ENCODE measurements around the gene ROR2. TPM values are rescaled to one million over a fixed set of nuclear protein-coding genes. Genes with fewer than 3 reads are reported as not detected.

The ROR2 gene
- polyA plus RNA-seq, 4 donors, result 0.54 to 5.6 (median 3.2) TPM; not detected in 1

DNA sequence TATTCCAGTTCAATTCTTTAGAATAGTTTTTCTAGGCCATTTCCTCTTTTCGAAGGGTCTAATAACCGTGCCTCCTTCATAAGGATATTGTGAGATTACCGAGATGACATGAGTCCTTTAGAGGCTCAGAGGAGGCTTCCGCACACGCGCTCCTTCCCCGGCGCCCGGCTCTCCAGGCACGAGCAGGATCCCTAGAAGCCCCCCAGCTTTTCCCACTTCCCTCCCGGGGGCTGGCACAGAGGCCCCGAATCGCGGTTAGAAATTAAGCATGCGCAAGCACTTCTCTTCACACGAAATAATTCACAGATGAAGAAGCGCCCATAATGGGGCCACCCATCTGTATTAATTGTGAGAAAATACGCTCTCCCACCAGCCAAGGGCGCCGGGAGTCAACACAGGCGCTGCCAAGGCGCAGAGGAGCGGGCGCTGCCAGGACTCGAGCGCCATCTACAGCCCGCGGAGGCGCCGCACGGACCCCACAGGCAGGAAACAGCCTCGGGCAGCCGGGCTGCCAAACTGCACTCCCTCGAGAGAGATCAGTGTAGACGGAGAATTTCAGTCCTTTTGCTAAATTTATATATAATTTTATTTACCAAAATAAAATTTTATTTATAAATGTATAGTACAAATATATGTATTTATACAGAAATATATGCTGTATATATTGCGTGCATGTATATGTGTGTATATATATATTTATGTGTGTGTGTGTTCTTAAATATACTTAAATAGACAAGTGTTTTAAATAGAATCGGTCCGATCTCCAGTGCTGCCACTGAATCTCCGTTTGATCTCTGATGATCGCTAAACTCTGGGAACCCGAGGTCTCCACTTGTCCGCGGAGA, 268.3 kb downstream of the ROR2 start:
- no peaks in the 10 kb centered on the region for H3K9me3 ChIP-seq (ENCODE audit: control insufficient read depth in 2 of 2, insufficient read depth in 1 of 2, low read depth in 1 of 2, low read length in 1 of 2)
- FAIRE-seq, result no peak
- no peaks in the 10 kb centered on the region for H3K4me1 ChIP-seq (ENCODE audit: control insufficient read depth in 3 of 3, insufficient read depth in 2 of 3, low read depth in 1 of 3, low read length in 2 of 3)
- DNase-seq, result peak; percentile 38 to 82
- no peaks in the 10 kb centered on the region for H3K36me3 ChIP-seq (ENCODE audit: control insufficient read depth in 3 of 3, insufficient read depth in 2 of 3, low read depth in 1 of 3, low read length in 3 of 3)
- H3K27ac ChIP-seq (ENCODE audit: low read depth in 1 of 3, low read length in 2 of 3), result no peak overlapping the region
- WGBS, 3 donors, result 32 to 42% (median 40%) methylated on average over 43 of the region's 43 CpGs
- H3K27me3 ChIP-seq (ENCODE audit: control insufficient read depth in 3 of 3, insufficient read depth in 3 of 3, low read length in 3 of 3), result peaks cover 0 to 2% (median 0%) of the 10 kb centered on the region in 3 donors
- no peak overlapping the region for H3K4me3 ChIP-seq (ENCODE audit: low read depth in 1 of 3, low read length in 3 of 3)

DNA sequence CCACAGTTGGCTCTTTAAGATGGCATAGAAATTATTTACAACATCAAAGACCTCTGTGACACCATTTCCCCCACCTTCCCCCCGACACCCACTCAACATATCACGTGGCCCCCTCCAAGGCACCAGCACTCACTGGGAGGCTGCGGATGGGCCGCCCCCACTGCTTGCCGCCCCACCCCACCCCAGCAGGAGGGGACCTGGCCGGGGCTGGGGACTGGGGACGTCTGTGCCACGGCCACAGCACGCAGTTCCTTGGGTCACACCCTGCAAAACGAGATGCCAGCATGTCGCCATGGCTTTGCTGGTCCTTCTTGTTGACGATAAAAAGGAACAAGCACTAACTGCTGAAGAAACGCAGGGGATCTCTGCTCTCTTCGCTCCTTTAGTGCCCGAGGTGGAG, 269.0 kb downstream of the ROR2 start:
- H3K4me1 ChIP-seq (ENCODE audit: control insufficient read depth in 3 of 3, insufficient read depth in 2 of 3, low read depth in 1 of 3, low read length in 2 of 3), result no peaks in the 10 kb centered on the region
- H3K4me3 ChIP-seq (ENCODE audit: low read depth in 1 of 3, low read length in 3 of 3), result no peak overlapping the region
- no peak overlapping the region for H3K27ac ChIP-seq (ENCODE audit: low read depth in 1 of 3, low read length in 2 of 3)
- H3K9me3 ChIP-seq (ENCODE audit: control insufficient read depth in 2 of 2, insufficient read depth in 1 of 2, low read depth in 1 of 2, low read length in 1 of 2), result no peaks in the 10 kb centered on the region
- DNase-seq (no peak), FAIRE-seq (no peak)
- 85 to 87% (median 86%) methylated on average over 15 of the region's 15 CpGs for WGBS, 3 donors
- H3K27me3 ChIP-seq (ENCODE audit: control insufficient read depth in 3 of 3, insufficient read depth in 3 of 3, low read length in 3 of 3), result peaks cover 0 to 2% (median 0%) of the 10 kb centered on the region in 3 donors
- H3K36me3 ChIP-seq (ENCODE audit: control insufficient read depth in 3 of 3, insufficient read depth in 2 of 3, low read depth in 1 of 3, low read length in 3 of 3), result no peaks in the 10 kb centered on the region

DNA sequence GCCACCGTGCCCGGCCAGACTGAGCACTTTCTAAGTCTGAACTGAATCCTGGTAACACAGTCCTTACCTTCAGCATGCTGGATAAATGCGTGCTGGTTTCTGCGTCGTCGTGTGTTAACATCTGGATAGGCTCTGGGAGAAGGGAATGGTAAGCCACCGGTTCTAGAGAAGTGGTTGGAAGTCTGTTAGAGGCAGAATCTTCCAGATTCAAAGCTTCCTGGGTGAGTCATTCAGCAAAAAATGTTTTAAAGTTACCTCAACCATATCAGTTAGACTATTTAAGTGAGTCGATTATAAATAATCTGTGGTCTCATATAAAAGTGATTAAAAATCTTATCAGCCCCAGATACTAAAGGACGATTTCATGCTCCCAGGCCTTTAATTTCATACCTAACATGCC, 269.9 kb downstream of the ROR2 start:
- Histone ChIP-seq H3K4me1 (ENCODE audit: control insufficient read depth in 3 of 3, insufficient read depth in 2 of 3, low read depth in 1 of 3, low read length in 2 of 3) (no peaks in the 10 kb centered on the region), H3K27ac (ENCODE audit: low read depth in 1 of 3, low read length in 2 of 3) (no peak overlapping the region), H3K27me3 (ENCODE audit: control insufficient read depth in 3 of 3, insufficient read depth in 3 of 3, low read length in 3 of 3) (peaks cover 0 to 2% (median 0%) of the 10 kb centered on the region in 3 donors), H3K4me3 (ENCODE audit: low read depth in 1 of 3, low read length in 3 of 3) (no peak overlapping the region), H3K36me3 (ENCODE audit: control insufficient read depth in 3 of 3, insufficient read depth in 2 of 3, low read depth in 1 of 3, low read length in 3 of 3) (no peaks in the 10 kb centered on the region), H3K9me3 (ENCODE audit: control insufficient read depth in 2 of 2, insufficient read depth in 1 of 2, low read depth in 1 of 2, low read length in 1 of 2) (no peaks in the 10 kb centered on the region)
- WGBS, 3 donors, result 75 to 91% (median 82%) methylated on average over 9 of the region's 9 CpGs
- no peak for DNase-seq
- FAIRE-seq, result no peak

DNA sequence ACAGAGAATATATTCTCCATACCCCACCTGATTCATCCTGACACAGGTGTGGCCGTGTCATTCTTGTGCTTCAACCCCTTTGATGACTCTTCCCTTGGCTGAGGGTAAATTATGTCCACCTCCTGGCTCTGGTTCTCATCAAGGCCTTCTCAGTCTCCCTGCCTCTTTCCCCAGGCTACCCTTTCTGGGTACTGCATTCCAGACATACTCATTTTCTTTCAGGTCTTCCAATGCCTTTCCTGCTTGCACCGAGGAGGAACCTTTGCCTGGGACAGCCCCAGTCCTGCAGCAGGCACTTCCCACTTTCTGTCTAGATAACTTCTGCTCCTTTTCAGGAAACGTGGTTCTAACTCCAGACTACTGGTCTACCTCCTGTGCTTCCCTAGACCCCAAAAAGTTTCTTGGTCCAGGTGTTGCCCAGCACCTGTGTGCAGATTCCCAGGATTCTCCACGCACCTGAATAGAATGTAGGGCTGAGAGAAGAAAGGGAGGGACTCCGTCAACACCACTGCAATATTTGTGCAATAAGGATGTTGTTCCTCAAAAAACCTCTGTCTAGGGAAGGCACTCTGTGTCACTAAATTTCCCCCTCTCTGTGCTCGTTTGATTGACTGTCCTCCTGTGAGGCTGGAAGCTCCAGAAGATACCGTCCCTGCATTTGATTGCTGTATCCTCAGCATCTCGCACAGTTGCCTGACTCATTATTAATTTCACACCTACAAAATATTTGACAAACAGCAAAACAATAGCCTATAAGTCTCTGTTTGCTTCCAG, 271.0 kb downstream of the ROR2 start:
- FAIRE-seq (no peak), DNase-seq (no peak)
- no peaks in the 10 kb centered on the region for H3K36me3 ChIP-seq (ENCODE audit: control insufficient read depth in 3 of 3, insufficient read depth in 2 of 3, low read depth in 1 of 3, low read length in 3 of 3)
- no peaks in the 10 kb centered on the region for H3K4me1 ChIP-seq (ENCODE audit: control insufficient read depth in 3 of 3, insufficient read depth in 2 of 3, low read depth in 1 of 3, low read length in 2 of 3)
- H3K9me3 ChIP-seq (ENCODE audit: control insufficient read depth in 2 of 2, insufficient read depth in 1 of 2, low read depth in 1 of 2, low read length in 1 of 2), result no peaks in the 10 kb centered on the region
- H3K27me3 ChIP-seq (ENCODE audit: control insufficient read depth in 3 of 3, insufficient read depth in 3 of 3, low read length in 3 of 3), result peaks cover 0 to 2% (median 0%) of the 10 kb centered on the region in 3 donors
- H3K4me3 ChIP-seq (ENCODE audit: low read depth in 1 of 3, low read length in 3 of 3), result no peak overlapping the region
- H3K27ac ChIP-seq (ENCODE audit: low read depth in 1 of 3, low read length in 2 of 3), result no peak overlapping the region
- WGBS, 3 donors, result 71 to 75% (median 71%) methylated on average over 8 of the region's 8 CpGs

DNA sequence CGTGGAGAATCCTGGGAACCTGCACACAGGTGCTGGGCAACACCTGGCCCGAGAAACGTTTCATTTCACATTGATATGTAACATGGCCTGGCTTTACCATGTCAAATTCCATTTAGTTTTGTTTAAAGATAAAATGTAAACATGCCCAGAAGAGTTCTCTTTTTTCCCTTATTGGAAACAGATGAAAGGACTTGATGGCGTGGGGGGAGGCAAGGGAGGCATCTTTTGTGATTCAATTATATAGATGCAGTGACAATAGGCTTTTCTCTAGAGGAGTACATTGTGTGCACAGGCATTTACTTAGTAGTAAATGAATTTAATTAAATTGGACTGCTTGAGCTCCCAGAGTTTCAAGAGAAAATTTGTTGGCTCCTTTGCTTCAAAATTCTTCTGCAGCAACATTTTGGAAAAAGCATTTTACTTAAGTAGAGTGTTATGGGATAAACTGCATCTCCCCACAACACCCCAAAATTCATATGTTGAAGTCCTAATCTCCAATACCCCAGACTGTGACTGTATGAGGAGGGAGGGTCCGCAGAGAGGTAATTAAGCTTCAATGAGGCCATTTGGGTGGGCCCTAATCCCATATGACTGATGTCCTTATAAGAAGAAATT, 272.1 kb downstream of the ROR2 start:
- no peak overlapping the region for H3K4me3 ChIP-seq (ENCODE audit: low read depth in 1 of 3, low read length in 3 of 3)
- H3K27ac ChIP-seq (ENCODE audit: low read depth in 1 of 3, low read length in 2 of 3), result no peak overlapping the region
- DNase-seq, result no peak
- WGBS, 3 donors, result 36 to 64% (median 61%) methylated on average over 5 of the region's 5 CpGs
- no peaks in the 10 kb centered on the region for H3K4me1 ChIP-seq (ENCODE audit: control insufficient read depth in 3 of 3, insufficient read depth in 2 of 3, low read depth in 1 of 3, low read length in 2 of 3)
- no peak for FAIRE-seq
- no peaks in the 10 kb centered on the region for H3K36me3 ChIP-seq (ENCODE audit: control insufficient read depth in 3 of 3, insufficient read depth in 2 of 3, low read depth in 1 of 3, low read length in 3 of 3)
- no peaks in the 10 kb centered on the region for H3K9me3 ChIP-seq (ENCODE audit: control insufficient read depth in 2 of 2, insufficient read depth in 1 of 2, low read depth in 1 of 2, low read length in 1 of 2)
- H3K27me3 ChIP-seq (ENCODE audit: control insufficient read depth in 3 of 3, insufficient read depth in 3 of 3, low read length in 3 of 3), result peaks cover 0 to 2% (median 0%) of the 10 kb centered on the region in 3 donors

DNA sequence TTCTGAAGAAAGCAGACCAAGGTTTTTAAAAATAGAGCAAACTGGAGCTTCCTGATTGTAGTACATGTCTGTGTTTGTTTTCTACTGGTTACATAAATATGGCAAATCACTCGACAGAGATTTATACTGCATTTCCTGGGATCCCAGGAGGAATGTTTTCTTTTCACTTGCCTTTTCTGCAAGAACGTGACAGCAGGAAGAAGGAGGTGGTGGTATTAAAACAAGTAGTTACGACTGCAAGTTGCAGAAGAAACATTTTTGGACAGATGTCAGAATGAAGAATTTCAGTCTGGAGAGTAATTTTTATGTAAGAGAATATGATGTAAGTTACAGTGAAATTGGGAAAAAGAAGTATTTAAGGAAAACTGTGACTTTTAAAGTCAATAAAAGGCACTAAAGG, 272.7 kb downstream of the ROR2 start:
- no peaks in the 10 kb centered on the region for H3K9me3 ChIP-seq (ENCODE audit: control insufficient read depth in 2 of 2, insufficient read depth in 1 of 2, low read depth in 1 of 2, low read length in 1 of 2)
- peaks cover 0 to 2% (median 0%) of the 10 kb centered on the region in 3 donors for H3K27me3 ChIP-seq (ENCODE audit: control insufficient read depth in 3 of 3, insufficient read depth in 3 of 3, low read length in 3 of 3)
- 45 to 64% (median 59%) methylated on average over 3 of the region's 3 CpGs for WGBS, 3 donors
- no peak for FAIRE-seq
- no peak overlapping the region for H3K27ac ChIP-seq (ENCODE audit: low read depth in 1 of 3, low read length in 2 of 3)
- no peaks in the 10 kb centered on the region for H3K36me3 ChIP-seq (ENCODE audit: control insufficient read depth in 3 of 3, insufficient read depth in 2 of 3, low read depth in 1 of 3, low read length in 3 of 3)
- H3K4me1 ChIP-seq (ENCODE audit: control insufficient read depth in 3 of 3, insufficient read depth in 2 of 3, low read depth in 1 of 3, low read length in 2 of 3), result no peaks in the 10 kb centered on the region
- H3K4me3 ChIP-seq (ENCODE audit: low read depth in 1 of 3, low read length in 3 of 3), result no peak overlapping the region
- DNase-seq, result no peak

DNA sequence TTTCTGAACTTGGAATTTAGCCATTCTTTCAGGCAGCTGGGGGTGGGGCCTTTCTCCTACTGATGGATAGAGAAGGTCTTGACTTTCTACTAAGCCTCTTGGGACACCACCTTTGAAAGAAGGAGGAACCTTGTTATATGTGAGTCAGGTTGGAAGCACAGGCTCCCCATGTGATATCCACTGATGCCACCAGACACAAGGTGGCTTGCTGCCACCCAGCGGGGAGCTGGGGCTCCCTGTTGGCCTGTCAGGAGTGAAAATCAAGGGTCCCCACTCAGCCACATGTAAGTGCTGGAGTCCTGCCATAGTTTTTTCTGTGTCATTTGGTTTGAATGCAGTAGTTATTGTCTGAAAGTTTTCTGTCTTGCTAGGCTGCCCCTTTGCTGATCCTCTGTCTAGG, 274.0 kb downstream of the ROR2 start:
- Histone ChIP-seq H3K36me3 (ENCODE audit: control insufficient read depth in 3 of 3, insufficient read depth in 2 of 3, low read depth in 1 of 3, low read length in 3 of 3) (no peaks in the 10 kb centered on the region), H3K27me3 (ENCODE audit: control insufficient read depth in 3 of 3, insufficient read depth in 3 of 3, low read length in 3 of 3) (peaks cover 0 to 2% (median 0%) of the 10 kb centered on the region in 3 donors), H3K4me3 (ENCODE audit: low read depth in 1 of 3, low read length in 3 of 3) (no peak overlapping the region), H3K9me3 (ENCODE audit: control insufficient read depth in 2 of 2, insufficient read depth in 1 of 2, low read depth in 1 of 2, low read length in 1 of 2) (no peaks in the 10 kb centered on the region), H3K27ac (ENCODE audit: low read depth in 1 of 3, low read length in 2 of 3) (no peak overlapping the region), H3K4me1 (ENCODE audit: control insufficient read depth in 3 of 3, insufficient read depth in 2 of 3, low read depth in 1 of 3, low read length in 2 of 3) (no peaks in the 10 kb centered on the region)
- peak; percentile 11 to 14 for DNase-seq
- 41 to 90% (median 75%) methylated on average over 1 of the region's 1 CpG for WGBS, 3 donors
- no peak for FAIRE-seq

DNA sequence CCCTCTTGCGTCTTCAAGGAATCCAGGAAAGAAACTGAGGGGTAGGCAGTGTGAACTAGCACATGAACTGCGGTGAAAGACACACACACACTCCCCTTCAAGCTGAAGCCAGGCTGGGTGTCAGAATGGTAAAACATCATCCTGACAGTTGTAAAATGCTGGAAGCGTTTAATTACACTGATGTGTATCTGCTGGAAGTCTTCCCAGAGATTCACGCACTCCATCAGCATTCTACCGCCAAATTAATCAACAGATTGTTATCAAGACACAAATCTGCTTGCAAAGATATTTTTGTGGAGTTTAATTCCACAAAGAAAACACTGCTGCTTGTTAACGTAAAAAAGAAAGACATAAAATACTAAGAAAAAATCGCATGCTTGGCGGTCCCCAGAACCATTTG, 285.4 kb downstream of the ROR2 start:
- Histone ChIP-seq H3K4me1 (ENCODE audit: control insufficient read depth in 3 of 3, insufficient read depth in 2 of 3, low read depth in 1 of 3, low read length in 2 of 3) (no peaks in the 10 kb centered on the region), H3K27ac (ENCODE audit: low read depth in 1 of 3, low read length in 2 of 3) (no peak overlapping the region), H3K9me3 (ENCODE audit: control insufficient read depth in 2 of 2, insufficient read depth in 1 of 2, low read depth in 1 of 2, low read length in 1 of 2) (peaks cover 0 to 2% of the 10 kb centered on the region in 2 donors), H3K4me3 (ENCODE audit: low read depth in 1 of 3, low read length in 3 of 3) (no peak overlapping the region), H3K36me3 (ENCODE audit: control insufficient read depth in 3 of 3, insufficient read depth in 2 of 3, low read depth in 1 of 3, low read length in 3 of 3) (no peaks in the 10 kb centered on the region), H3K27me3 (ENCODE audit: control insufficient read depth in 3 of 3, insufficient read depth in 3 of 3, low read length in 3 of 3) (no peaks in the 10 kb centered on the region)
- DNase-seq, result no peak
- FAIRE-seq, result no peak
- 75 to 76% (median 76%) methylated on average over 8 of the region's 8 CpGs for WGBS, 3 donors

All from small intestine (tissue), 7 donors.